Measurements from ENCODE around the gene FXYD3. TPM values are rescaled to one million over a fixed set of nuclear protein-coding genes. Genes with fewer than 3 reads are reported as not detected.

The FXYD3 gene
- total and polyA plus RNA-seq, 4 donors = 130 to 467 (median 160) TPM

- no peak for DNase-seq
- Histone ChIP-seq H3K27ac (ENCODE audit: low read depth in 1 of 2, low read length in 1 of 2) (no peak overlapping the region), H3K36me3 (ENCODE audit: control insufficient read depth in 4 of 4, insufficient read depth in 4 of 4, low read length in 4 of 4) (peaks cover 0 to 55% (median 6%) of the 10 kb centered on the region in 4 donors), H3K4me3 (no peak overlapping the region), H3K9me3 (ENCODE audit: control insufficient read depth in 4 of 4, insufficient read depth in 3 of 4, low read length in 3 of 4) (peaks cover 0 to 22% (median 6%) of the 10 kb centered on the region in 4 donors), H3K4me1 (ENCODE audit: control insufficient read depth in 5 of 5, insufficient read depth in 5 of 5, low read length in 5 of 5) (peaks cover 0 to 5% (median 0%) of the 10 kb centered on the region in 5 donors), H3K27me3 (ENCODE audit: control insufficient read depth in 3 of 3, insufficient read depth in 3 of 3, low read length in 2 of 3) (peaks cover 0 to 14% (median 2%) of the 10 kb centered on the region in 3 donors), H3K9ac (ENCODE audit: insufficient read depth in 1 of 2, low read length in 2 of 2) (no peak overlapping the region)
- no peak for TF ChIP-seq CTCF (IDR thresholded peaks at IDR 0.05; ENCODE audit: control extremely low read depth, extremely low read depth)
- WGBS, 2 donors = 92 to 95% methylated on average over 9 of the region's 9 CpGs
- no peak for ATAC-seq (ENCODE audit: insufficient read depth, low FRiP score)
Observed at GRCh38 chr19:35160629-35161433, 45.2 kb downstream of the FXYD3 start.

- TF ChIP-seq CTCF (IDR thresholded peaks at IDR 0.05; ENCODE audit: control extremely low read depth, extremely low read depth) = no peak
- ATAC-seq (ENCODE audit: insufficient read depth, low FRiP score) (no peak), DNase-seq (no peak)
- peaks cover 0 to 60% (median 9%) of the 10 kb centered on the region in 4 donors for H3K36me3 ChIP-seq (ENCODE audit: control insufficient read depth in 4 of 4, insufficient read depth in 4 of 4, low read length in 4 of 4)
- H3K9ac ChIP-seq (ENCODE audit: insufficient read depth in 1 of 2, low read length in 2 of 2) = no peak overlapping the region
- H3K4me3 ChIP-seq = no peak overlapping the region
- H3K9me3 ChIP-seq (ENCODE audit: control insufficient read depth in 4 of 4, insufficient read depth in 3 of 4, low read length in 3 of 4) = peaks cover 0 to 27% (median 11%) of the 10 kb centered on the region in 4 donors
- H3K27ac ChIP-seq (ENCODE audit: low read depth in 1 of 2, low read length in 1 of 2) = no peak overlapping the region
- WGBS, 2 donors = 93% methylated on average over 2 of the region's 2 CpGs
- H3K27me3 ChIP-seq (ENCODE audit: control insufficient read depth in 3 of 3, insufficient read depth in 3 of 3, low read length in 2 of 3) = peaks cover 0 to 8% (median 0%) of the 10 kb centered on the region in 3 donors
- H3K4me1 ChIP-seq (ENCODE audit: control insufficient read depth in 5 of 5, insufficient read depth in 5 of 5, low read length in 5 of 5) = peaks cover 0 to 4% (median 0%) of the 10 kb centered on the region in 5 donors
Observed at GRCh38 chr19:35161434-35161743, 45.8 kb downstream of the FXYD3 start.

GRCh38 chr19:35162471-35163326 is 47.1 kb downstream of the FXYD3 start:
- no peak for TF ChIP-seq CTCF (IDR thresholded peaks at IDR 0.05; ENCODE audit: control extremely low read depth, extremely low read depth)
- peaks cover 0 to 31% (median 12%) of the 10 kb centered on the region in 4 donors for H3K9me3 ChIP-seq (ENCODE audit: control insufficient read depth in 4 of 4, insufficient read depth in 3 of 4, low read length in 3 of 4)
- no peak overlapping the region for H3K4me3 ChIP-seq
- peaks cover 0 to 55% (median 9%) of the 10 kb centered on the region in 4 donors for H3K36me3 ChIP-seq (ENCODE audit: control insufficient read depth in 4 of 4, insufficient read depth in 4 of 4, low read length in 4 of 4)
- no peaks in the 10 kb centered on the region for H3K27me3 ChIP-seq (ENCODE audit: control insufficient read depth in 3 of 3, insufficient read depth in 3 of 3, low read length in 2 of 3)
- ATAC-seq (ENCODE audit: insufficient read depth, low FRiP score) (no peak), DNase-seq (no peak)
- H3K4me1 ChIP-seq (ENCODE audit: control insufficient read depth in 5 of 5, insufficient read depth in 5 of 5, low read length in 5 of 5) = peaks cover 0 to under 1% (median 0%) of the 10 kb centered on the region in 5 donors
- H3K9ac ChIP-seq (ENCODE audit: insufficient read depth in 1 of 2, low read length in 2 of 2) = no peak overlapping the region
- H3K27ac ChIP-seq (ENCODE audit: low read depth in 1 of 2, low read length in 1 of 2) = no peak overlapping the region
- WGBS, 2 donors = 93 to 96% methylated on average over 6 of the region's 6 CpGs
